ENCODE data around the gene CAMK2N1. TPM values are rescaled to one million over a fixed set of nuclear protein-coding genes. Genes with fewer than 3 reads are reported as not detected.

The CAMK2N1 gene
- total and polyA plus RNA-seq, 2 donors (not counting 1 experiment from before 2014, with no cell fraction given), result 79.9 to 156 TPM

DNA sequence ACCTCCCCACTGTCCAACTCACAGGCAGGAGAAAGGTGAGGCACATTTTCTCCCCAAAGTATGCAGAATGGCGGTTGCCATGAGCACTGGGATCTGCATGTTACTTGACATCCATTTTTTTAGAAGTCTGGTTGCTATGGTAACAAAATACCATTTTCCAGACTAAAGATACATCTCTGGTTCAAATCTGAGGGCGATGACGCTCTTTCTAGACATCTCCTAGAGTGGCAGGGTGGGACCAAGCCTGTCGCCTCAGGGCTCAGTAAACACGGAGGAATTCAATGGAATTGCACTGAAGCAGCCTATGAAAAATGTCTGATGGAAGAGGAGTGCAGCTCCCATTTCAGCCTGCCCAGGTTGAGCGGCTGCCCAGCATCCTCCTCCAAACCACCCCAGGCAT is 44.9 kb upstream of the CAMK2N1 start:
- no peaks in the 10 kb centered on the region for H3K79me2 ChIP-seq (ENCODE audit: control insufficient read depth, insufficient read depth, low read length)
- no peak overlapping the region for H3K4me3 ChIP-seq (replicated peaks in 1 of 4; ENCODE audit: control extremely low read depth in 1 of 4, insufficient read depth in 1 of 4, low read depth in 3 of 4, low read length in 4 of 4)
- H3K9ac ChIP-seq (ENCODE audit: insufficient read depth, low read length), result no peak overlapping the region
- H3K27me3 ChIP-seq (ENCODE audit: control insufficient read depth, insufficient read depth, low read length), result peaks cover 30% of the 10 kb centered on the region
- H3K27ac ChIP-seq (ENCODE audit: insufficient read depth, low read length), result no peak overlapping the region
- no peaks in the 10 kb centered on the region for H4K20me1 ChIP-seq (ENCODE audit: control insufficient read depth, extremely low read depth, insufficient read depth, low read length)
- H3K4me1 ChIP-seq (ENCODE audit: control insufficient read depth, extremely low read depth, insufficient read depth, low read length), result no peaks in the 10 kb centered on the region
- no peaks in the 10 kb centered on the region for H3K9me3 ChIP-seq (ENCODE audit: control insufficient read depth, insufficient read depth, low read depth, low read length)
- H3K36me3 ChIP-seq (ENCODE audit: control insufficient read depth, insufficient read depth, low read length), result no peaks in the 10 kb centered on the region
- no peak overlapping the region for H3K4me2 ChIP-seq (ENCODE audit: extremely low read depth, insufficient read depth, low read length)
- H2AFZ ChIP-seq (ENCODE audit: low read length), result no peak overlapping the region
- TF ChIP-seq EZH2 (IDR thresholded peaks at IDR 0.05; ENCODE audit: low read length, missing control alignments), result no peak
- TF ChIP-seq, protein P1, sequence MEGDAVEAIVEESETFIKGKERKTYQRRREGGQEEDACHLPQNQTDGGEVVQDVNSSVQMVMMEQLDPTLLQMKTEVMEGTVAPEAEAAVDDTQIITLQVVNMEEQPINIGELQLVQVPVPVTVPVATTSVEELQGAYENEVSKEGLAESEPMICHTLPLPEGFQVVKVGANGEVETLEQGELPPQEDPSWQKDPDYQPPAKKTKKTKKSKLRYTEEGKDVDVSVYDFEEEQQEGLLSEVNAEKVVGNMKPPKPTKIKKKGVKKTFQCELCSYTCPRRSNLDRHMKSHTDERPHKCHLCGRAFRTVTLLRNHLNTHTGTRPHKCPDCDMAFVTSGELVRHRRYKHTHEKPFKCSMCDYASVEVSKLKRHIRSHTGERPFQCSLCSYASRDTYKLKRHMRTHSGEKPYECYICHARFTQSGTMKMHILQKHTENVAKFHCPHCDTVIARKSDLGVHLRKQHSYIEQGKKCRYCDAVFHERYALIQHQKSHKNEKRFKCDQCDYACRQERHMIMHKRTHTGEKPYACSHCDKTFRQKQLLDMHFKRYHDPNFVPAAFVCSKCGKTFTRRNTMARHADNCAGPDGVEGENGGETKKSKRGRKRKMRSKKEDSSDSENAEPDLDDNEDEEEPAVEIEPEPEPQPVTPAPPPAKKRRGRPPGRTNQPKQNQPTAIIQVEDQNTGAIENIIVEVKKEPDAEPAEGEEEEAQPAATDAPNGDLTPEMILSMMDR (conservative IDR thresholded peaks at IDR 0.05 in 1 of 2, IDR thresholded peaks at IDR 0.05 in 1 of 2; ENCODE audit: low read depth in 1 of 2, low read length in 2 of 2), result no peak
- DNase-seq (ENCODE audit: low read depth in 2 of 2), result no peak

DNA sequence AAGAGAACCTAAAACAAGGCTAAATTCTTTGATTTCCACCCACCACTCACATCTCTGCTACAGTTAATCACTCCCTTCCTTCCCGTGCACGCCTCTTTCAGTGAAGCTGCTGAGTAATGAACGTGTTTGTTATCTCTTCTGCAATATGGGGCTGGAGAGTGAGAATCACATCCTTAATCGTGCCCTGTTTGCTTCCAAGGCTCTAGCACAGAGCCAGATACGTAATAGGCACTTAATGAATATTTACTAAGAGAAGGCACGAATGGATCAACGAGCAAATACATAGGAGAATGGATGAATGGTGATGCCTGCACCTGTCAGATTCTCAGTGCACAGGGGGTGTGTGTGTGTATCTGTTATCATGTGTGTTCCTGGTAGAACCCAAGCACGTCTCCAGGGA is 44.3 kb upstream of the CAMK2N1 start:
- no peak for DNase-seq (ENCODE audit: low read depth in 2 of 2)
- Histone ChIP-seq H4K20me1 (ENCODE audit: control insufficient read depth, extremely low read depth, insufficient read depth, low read length) (no peaks in the 10 kb centered on the region), H3K27me3 (ENCODE audit: control insufficient read depth, insufficient read depth, low read length) (peaks cover 29% of the 10 kb centered on the region), H3K4me1 (ENCODE audit: control insufficient read depth, extremely low read depth, insufficient read depth, low read length) (no peaks in the 10 kb centered on the region), H3K4me2 (ENCODE audit: extremely low read depth, insufficient read depth, low read length) (no peak overlapping the region), H3K79me2 (ENCODE audit: control insufficient read depth, insufficient read depth, low read length) (no peaks in the 10 kb centered on the region), H3K4me3 (replicated peaks in 1 of 4; ENCODE audit: control extremely low read depth in 1 of 4, insufficient read depth in 1 of 4, low read depth in 3 of 4, low read length in 4 of 4) (no peak overlapping the region), H3K36me3 (ENCODE audit: control insufficient read depth, insufficient read depth, low read length) (no peaks in the 10 kb centered on the region), H3K9me3 (ENCODE audit: control insufficient read depth, insufficient read depth, low read depth, low read length) (no peaks in the 10 kb centered on the region), H3K9ac (ENCODE audit: insufficient read depth, low read length) (no peak overlapping the region), H2AFZ (ENCODE audit: low read length) (no peak overlapping the region), H3K27ac (ENCODE audit: insufficient read depth, low read length) (no peak overlapping the region)
- TF ChIP-seq, protein P1 (conservative IDR thresholded peaks at IDR 0.05 in 1 of 2, IDR thresholded peaks at IDR 0.05 in 1 of 2; ENCODE audit: low read depth in 1 of 2, low read length in 2 of 2), result no peak

DNA sequence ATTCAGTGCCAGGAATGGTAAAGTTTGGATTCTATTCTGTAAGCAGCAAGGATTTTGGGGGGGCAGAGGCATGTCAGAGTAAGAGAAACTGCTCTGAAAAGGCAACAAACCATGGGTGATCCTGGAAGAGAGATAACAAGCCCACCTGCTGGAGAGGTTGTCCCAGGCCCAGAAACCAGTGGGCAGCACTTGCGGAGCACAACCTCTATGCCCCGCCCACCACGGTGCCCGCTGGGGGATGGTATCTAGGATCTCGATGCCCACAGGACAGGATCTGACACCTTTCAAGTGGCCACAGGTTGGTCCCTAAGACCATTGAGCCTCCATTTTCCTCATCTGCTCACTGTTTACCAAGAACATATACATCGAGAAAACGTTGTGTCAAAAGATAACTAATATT is 42.2 kb upstream of the CAMK2N1 start:
- Histone ChIP-seq H3K9me3 (ENCODE audit: control insufficient read depth, insufficient read depth, low read depth, low read length) (no peaks in the 10 kb centered on the region), H3K36me3 (ENCODE audit: control insufficient read depth, insufficient read depth, low read length) (no peaks in the 10 kb centered on the region), H3K4me1 (ENCODE audit: control insufficient read depth, extremely low read depth, insufficient read depth, low read length) (no peaks in the 10 kb centered on the region), H2AFZ (ENCODE audit: low read length) (no peak overlapping the region), H3K27me3 (ENCODE audit: control insufficient read depth, insufficient read depth, low read length) (peaks cover 13% of the 10 kb centered on the region), H3K79me2 (ENCODE audit: control insufficient read depth, insufficient read depth, low read length) (no peaks in the 10 kb centered on the region), H3K4me3 (replicated peaks in 1 of 4; ENCODE audit: control extremely low read depth in 1 of 4, insufficient read depth in 1 of 4, low read depth in 3 of 4, low read length in 4 of 4) (no peak overlapping the region), H3K4me2 (ENCODE audit: extremely low read depth, insufficient read depth, low read length) (no peak overlapping the region), H4K20me1 (ENCODE audit: control insufficient read depth, extremely low read depth, insufficient read depth, low read length) (no peaks in the 10 kb centered on the region), H3K9ac (ENCODE audit: insufficient read depth, low read length) (no peak overlapping the region), H3K27ac (ENCODE audit: insufficient read depth, low read length) (no peak overlapping the region)
- TF ChIP-seq, protein P1 (conservative IDR thresholded peaks at IDR 0.05 in 1 of 2, IDR thresholded peaks at IDR 0.05 in 1 of 2; ENCODE audit: low read depth in 1 of 2, low read length in 2 of 2), result no peak
- no peak for TF ChIP-seq EZH2 (IDR thresholded peaks at IDR 0.05; ENCODE audit: low read length, missing control alignments)
- DNase-seq (ENCODE audit: low read depth in 2 of 2), result no peak
